Endometrial microvascular endothelial cells (primary cell): ENCODE data around the gene DHDH. TPM values are rescaled to one million over a fixed set of nuclear protein-coding genes. Genes with fewer than 3 reads are reported as not detected.
"Not testable (repeated sequence)": the region's sequence is repeated elsewhere in the genome, so short reads cannot be mapped to it uniquely, and the experiment has no call there.

Experiments used
- in situ Hi-C: cut with HindIII; loops from 2 replicates; pipeline ENCODE4 v1.10.0; 2017; ENCODE audit warnings: low sequenced_read_pairs, low pct_unique_long_range_greater_than_20kb; ENCODE audit errors: inconsistent ontology term
- total RNA-seq: library from RNA; depleted of rRNA; stranded (reverse); fragments of >200 nt; gene quantifications from one replicate; pipeline ENCODE4 v1.2.3, GENCODE V29; 2015; ENCODE audit errors: inconsistent ontology term

DHDH gene
- total RNA-seq, 1 donor from 2014 or later: not detected

DNA sequence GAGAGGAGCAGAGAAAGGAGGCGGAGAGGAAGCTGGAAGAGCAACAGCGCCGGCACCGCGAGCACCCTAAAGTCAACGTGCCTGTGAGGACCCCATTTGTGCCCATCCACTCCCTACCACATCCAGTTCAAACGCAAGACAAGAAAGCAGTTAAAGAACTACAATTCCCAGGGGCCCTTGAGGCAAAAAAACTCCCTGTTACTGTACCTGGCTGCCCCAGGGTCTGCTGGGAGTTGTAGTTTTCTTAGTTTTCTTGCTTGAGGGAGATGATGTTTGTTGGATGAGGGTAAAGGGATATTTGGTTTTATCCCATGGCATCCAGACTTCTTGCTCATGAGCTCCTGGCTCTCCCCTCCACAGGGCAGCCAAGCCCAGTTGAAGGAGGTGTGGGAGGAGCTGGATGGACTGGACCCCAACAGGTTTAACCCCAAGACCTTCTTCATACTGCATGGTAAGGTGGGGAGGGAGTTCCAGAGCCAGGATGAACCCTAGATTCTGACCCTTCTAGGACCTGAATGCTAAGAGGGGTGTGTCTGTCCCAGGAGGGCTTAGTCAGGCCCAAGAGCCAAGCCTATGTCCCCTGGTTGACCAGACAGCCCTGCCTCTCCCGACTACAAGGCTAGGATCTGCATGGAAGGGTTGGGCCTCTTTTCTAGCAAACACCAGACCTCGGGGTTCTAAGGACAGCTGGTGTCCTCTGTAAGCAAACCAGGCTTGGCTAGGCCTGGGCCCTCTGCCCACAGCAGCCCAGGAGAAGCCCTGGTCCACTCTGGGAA lies 20.2 kb upstream of the DHDH start:
- in situ Hi-C loops: no loop called here

DNA sequence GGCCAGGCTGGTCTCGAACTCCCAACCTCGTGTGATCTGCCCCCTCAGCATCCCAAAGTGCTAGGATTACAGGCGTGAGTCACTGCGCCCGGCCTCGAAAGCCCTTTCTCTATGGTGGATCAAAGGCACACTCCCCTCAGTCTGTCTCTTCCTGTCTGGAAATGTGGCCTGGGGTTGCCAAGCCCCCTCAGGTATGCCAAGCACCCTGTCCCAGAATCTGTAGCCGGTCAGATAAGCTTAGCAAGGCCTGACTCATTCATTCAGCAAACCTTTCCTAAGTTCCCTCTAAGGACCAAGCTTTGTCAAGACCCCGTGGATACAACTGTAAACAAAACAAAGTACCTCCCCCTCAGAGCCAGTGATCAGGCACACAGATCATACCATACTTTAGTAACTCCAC lies 19.3 kb upstream of the DHDH start:
- in situ Hi-C loops: no loop called here

GRCh38 chr19:48915757-48916156 lies 17.7 kb upstream of the DHDH start:
- in situ Hi-C loops: no loop called here

- in situ Hi-C loops: no loop called here
Measured at GRCh38 chr19:48918071-48918470, 15.4 kb upstream of the DHDH start.

GRCh38 chr19:48918801-48919247 lies 14.7 kb upstream of the DHDH start:
- in situ Hi-C loops: no loop called here

GRCh38 chr19:48919271-48919670 lies 14.2 kb upstream of the DHDH start:
- in situ Hi-C loops: not testable (repeated sequence)

GRCh38 chr19:48920949-48921348 lies 12.6 kb upstream of the DHDH start:
- in situ Hi-C loops: no loop called here

DNA sequence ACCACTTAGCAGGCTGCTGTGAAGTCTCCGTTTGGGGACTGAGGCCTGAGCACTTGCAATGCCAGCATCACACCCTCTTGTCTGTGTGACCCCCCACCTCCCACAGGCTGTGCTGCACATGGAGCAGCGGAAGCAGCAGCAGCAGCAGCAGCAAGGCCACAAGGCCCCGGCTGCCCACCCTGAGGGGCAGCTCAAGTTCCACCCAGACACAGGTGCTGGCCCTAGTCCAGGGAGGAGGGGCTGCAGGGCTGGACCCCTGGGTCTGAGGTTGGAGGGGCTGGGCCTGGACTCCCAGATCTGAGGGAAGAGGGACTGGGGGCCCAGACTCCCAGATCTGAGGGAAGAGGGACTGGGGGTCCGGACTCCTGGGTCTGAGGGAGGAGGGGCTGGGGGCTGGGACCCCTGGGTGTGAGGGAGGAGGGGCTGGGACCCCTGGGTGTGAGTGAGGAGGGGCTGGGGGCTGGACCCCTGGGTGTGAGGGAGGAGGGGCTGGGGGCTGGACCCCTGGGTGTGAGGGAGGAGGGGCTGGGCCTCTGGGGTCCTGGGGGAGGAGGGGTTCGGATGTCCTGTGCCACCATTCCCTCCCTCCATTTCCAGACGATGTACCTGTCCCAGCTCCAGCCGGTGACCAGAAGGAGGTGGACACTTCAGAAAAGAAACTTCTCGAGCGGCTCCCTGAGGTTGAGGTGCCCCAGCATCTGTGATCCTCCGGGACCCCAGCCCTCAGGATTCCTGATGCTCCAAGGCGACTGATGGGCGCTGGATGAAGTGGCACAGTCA lies 11.6 kb upstream of the DHDH start:
- in situ Hi-C loops: no loop called here

GRCh38 chr19:48922548-48923490 lies 10.7 kb upstream of the DHDH start:
- in situ Hi-C loops: no loop called here

DNA sequence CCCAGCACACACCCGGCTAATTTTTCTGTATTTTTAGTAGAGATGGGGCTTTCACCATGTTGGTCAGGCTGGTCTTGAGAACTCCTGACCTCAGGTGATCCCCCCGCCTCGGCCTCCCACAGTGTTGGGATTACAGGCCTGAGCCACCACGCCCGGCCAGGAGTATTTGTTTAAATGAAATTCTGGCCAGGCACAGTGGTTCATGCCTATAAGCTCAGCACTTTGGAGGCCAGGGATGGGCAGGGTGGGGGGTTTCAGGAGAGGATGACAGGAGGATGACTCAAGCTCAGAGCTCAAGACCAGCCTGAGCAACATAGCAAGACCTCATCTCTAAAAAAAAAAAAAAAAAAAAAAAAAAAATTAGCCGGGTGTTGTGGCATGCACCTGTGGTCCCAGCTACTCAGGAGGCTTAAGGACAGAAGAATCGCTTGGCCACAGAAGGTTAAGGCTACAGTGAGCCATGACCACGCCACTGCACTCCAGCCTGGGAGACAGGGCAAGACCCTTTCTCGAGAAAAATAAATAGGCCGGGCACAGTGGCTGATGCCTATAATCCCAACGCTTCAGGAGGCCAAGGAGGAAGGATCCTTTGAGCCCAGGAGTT lies 8.2 kb upstream of the DHDH start:
- in situ Hi-C loops: no loop called here

DNA sequence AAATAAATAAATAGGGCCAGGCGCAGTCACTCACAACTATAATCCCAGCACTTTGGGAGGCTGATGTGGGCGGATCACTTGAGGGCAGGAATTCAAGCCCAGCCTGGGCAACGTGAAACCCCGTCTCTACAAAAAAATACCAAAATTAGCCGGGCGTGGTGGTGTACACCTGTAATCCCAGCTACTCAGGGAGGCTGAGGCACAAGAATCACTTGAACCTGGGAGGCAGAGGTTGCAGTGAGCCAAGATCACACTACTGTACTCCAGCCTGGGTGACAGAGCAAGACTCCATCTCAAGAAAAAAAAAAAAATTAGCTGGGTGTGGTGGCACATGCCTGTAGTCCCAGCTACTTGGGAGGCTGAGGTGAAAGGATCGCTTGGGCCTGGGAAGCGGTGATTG lies 7.6 kb upstream of the DHDH start:
- in situ Hi-C loops: not testable (repeated sequence)

GRCh38 chr19:48926909-48927308 lies 6.6 kb upstream of the DHDH start:
- in situ Hi-C loops: no loop called here

GRCh38 chr19:48927692-48928091 lies 5.8 kb upstream of the DHDH start:
- in situ Hi-C loops: not testable (repeated sequence)

DNA sequence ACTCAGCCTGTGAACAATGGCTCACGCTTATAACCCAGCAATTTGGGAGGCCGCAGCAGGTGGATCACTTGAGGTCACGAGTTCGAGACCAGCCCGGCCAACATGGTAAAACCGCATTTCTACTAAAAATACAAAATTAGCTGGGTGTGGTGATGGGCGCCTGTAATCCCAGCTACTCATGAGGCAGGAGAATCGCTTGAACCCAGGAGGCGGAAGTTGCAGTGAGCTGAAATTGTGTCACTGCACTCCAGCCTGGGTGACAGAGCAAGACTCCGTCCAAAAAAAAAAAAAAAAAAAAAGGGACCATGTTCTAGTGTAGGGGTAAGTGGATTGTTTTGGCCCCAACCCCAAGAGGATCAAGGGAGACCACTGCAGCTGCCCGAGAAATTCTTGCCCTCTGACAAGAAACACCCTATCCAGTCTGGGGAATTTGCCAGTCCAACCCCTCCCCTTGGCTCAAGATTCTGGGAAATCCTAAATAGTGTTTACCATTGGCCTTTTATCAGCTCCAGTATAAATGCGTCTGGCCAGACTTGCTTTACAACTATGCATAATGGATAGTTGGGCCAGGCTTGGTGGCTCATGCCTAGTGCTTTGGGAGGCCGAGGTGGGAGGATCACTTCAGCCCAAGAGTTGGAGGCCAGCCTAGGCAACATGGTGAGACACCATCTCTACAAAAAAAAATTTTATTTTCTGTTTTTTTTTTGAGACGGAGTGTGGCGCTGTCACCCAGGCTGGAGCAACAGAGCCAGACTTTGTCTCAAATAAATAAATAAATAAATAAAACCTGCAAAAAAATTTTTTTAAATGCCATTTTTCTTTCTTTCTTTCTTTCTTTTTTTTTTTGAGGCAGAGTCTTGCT lies 5.1 kb upstream of the DHDH start:
- in situ Hi-C loops: no loop called here

GRCh38 chr19:48934837-48935236 lies 1.3 kb downstream of the DHDH start:
- in situ Hi-C loops: no loop called here

GRCh38 chr19:48935864-48936263 lies 2.4 kb downstream of the DHDH start:
- in situ Hi-C loops: no loop called here

GRCh38 chr19:48938256-48938655 lies 4.8 kb downstream of the DHDH start:
- in situ Hi-C loops: no loop called here

GRCh38 chr19:48940902-48941301 lies 7.4 kb downstream of the DHDH start:
- in situ Hi-C loops: no loop called here
